ENCODE results near the gene RTRAF.

Gene RTRAF

DNA sequence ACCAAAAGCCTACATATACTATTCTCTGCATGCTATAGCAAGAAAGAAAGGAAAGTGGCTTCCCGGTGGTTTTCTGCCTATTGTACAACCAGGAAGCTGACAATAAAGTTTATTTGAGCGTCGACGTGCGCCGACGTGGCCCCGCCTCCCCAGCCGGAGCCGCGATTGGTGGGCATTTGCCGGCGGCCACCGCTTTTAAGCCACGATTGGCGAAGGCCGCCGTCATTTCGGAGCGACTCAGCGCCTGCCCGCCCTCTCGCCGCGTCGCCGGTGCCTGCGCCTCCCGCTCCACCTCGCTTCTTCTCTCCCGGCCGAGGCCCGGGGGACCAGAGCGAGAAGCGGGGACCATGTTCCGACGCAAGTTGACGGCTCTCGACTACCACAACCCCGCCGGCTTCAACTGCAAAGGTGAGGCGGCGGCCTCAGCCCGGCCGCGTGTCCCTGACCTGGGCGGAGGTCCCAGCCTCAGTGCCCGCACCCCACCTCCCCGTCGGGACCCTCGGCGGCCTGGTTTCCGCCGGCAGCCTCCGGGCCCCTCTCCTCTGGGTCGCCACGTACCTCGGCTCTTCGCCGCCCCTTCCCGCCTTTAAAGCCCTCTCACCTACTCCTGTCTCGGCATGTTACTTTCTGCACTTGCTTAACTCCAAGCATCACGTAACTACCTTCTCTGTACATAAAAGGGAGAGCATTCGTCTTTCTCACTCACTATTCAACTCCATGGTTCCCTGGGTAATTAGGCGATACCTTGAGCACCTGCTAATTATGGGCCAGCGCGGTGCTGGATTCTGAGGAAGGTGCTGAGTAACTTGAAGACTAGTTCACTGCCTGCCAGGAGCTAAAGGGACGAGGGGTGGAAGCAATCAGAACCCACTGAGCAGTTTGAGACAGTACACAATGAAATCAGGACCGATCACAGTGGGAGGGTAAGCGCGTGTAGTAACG, at the start of gene RTRAF:
RTRAF (plus strand) TSS at position 254 of the 942 bp plus-strand sequence; CDS start at position 348, 94 bp downstream.
- DNase-seq = peak; percentile 91

GRCh38 chr14:51939755-51940301, 49.5 kb upstream of the RTRAF start:
- DNase-seq = no peak

GRCh38 chr14:51942971-51943370, 46.4 kb upstream of the RTRAF start:
- no peak for DNase-seq

- no peak for DNase-seq
Observed at GRCh38 chr14:51950007-51950406, 39.3 kb upstream of the RTRAF start.

DNA sequence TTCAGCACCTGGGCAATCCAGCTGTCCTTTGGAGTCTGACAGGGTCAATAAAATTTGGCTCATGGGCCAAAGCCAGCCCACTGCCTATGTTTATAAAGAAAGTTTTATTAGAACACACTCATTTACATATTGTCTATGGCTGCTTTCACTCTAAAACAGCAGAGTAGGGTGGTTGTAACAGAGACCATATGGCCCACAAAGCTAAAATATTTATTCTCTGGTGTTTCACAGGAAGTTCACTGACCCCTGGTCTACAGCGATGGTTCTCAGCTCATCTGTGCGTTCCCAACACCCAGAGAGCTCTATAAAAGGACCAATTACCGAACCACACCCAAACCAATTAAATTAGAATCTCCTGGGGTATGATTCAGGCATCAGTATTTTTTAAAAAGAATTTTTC, 37.7 kb upstream of the RTRAF start:
- DNase-seq = no peak

GRCh38 chr14:51954031-51954430, 35.3 kb upstream of the RTRAF start:
- DNase-seq = no peak

GRCh38 chr14:51954657-51955056, 34.7 kb upstream of the RTRAF start:
- DNase-seq = no peak

DNA sequence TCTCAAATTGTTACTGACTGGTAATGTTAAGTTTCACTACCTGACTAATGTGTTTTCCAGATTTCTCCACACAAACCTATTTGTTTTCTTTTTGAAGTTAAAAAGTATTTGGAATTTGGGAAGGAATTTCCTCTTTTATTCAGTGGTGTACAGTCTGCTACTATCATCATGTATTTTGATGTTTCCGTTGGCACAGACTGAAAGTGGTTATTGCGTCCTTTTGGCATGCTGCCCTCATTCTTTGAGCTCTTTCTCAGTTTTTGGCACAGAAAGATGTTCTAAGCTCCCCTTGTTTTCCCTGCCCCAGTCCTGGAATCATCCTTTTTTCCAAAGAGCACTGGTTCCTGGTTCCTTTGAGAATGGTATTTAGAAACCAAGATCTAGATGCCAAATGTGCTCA, 31.4 kb upstream of the RTRAF start:
- DNase-seq = no peak

GRCh38 chr14:51959928-51960327, 29.4 kb upstream of the RTRAF start:
- no peak for DNase-seq

GRCh38 chr14:51960866-51961265, 28.5 kb upstream of the RTRAF start:
- DNase-seq = no peak

DNA sequence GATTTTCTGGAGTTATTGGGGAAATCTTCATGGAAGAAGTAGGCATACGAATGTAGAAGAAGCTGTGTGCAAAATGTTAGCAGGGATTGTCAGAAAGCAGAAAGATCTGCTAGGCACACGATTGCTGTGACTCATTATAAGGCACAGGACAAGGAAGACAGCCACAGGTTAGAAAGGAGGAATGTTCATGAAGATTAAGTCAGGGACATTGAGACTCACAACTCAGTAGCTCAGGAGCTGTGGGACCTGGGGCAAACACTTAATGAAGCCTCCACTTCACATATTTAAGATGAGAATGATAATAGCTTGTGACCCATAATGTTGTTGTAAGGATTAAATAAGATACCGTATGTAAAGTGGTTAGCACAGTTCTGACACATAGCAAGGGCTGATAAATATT, 26.6 kb upstream of the RTRAF start:
- no peak for DNase-seq

- no peak for DNase-seq
Observed at GRCh38 chr14:51963286-51963685, 26.1 kb upstream of the RTRAF start.

DNA sequence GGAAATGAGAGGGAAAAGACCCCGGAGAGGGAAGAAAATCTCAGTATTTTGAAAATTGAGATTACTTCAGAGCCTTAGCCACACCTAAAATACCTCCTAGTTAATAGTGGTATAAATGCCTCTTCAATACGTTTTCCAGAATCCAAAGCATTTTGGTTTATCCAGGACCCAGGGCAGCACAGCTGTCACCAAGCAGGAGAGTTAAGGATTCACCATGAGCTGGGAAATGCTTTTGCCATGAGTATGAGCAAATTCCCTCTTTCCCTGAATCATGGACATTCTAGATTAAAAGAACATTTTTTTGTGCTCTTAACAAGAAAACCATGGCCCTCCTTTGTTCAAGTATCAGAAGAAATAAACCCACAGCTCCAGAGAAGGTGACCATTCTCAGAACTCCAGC, 21.8 kb upstream of the RTRAF start:
- DNase-seq = no peak

DNA sequence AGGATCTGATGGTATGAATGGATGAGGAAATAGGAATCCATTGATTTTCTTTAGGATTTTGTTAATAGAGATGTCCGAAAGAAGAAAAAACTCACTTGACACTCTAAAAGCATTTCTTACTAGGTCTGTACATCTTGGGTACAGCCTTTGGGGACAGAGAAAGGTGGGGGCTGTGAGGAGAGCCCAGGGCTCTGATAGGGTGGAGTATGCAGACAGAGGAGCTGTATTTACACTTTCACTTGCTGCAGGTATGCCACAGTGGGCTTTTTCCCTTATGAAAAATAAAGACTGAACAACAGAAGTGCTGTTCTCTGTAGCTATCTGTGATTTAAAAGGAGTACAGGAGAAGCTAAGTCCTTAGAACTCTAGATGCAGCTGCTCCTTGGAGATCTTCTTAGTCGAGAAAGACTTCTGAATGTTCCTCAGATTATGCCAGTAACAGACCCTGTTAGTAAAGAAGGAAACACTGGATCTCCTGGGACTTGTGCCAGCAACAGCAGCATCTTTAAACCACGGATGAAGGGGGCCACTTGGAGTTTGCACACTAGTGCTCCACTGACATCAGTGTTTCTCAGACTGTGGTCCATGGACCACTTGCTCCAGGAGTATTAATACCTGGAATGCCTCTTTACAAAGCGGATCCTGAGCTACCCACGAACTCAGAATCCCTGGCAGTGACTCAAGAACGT, 19.4 kb upstream of the RTRAF start:
- no peak for DNase-seq

GRCh38 chr14:51972566-51972965, 16.8 kb upstream of the RTRAF start:
- no peak for DNase-seq

DNA sequence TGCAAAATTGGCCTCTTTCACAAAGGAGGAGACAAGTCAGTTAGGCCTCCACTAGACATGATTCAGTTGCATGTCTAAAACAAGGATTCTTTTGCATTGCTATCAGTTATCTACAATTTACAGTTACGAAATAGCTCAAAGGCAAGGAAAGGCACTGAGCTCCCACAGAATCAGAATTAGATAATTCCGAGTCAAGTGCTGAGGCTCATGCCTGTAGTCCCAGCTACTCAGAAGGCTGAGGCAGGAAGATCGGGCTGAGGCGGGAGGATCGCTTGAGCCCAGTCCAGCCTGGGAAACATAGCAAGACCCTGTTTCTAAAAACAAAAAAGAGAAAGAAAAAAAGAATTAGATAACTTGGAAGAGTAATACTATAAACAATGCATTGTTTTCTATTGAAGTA, 12.3 kb upstream of the RTRAF start:
- no peak for DNase-seq

GRCh38 chr14:51978681-51979085, 10.7 kb upstream of the RTRAF start:
- no peak for DNase-seq

GRCh38 chr14:51979088-51979709, 10.1 kb upstream of the RTRAF start:
- peak; percentile 60 for DNase-seq

DNA sequence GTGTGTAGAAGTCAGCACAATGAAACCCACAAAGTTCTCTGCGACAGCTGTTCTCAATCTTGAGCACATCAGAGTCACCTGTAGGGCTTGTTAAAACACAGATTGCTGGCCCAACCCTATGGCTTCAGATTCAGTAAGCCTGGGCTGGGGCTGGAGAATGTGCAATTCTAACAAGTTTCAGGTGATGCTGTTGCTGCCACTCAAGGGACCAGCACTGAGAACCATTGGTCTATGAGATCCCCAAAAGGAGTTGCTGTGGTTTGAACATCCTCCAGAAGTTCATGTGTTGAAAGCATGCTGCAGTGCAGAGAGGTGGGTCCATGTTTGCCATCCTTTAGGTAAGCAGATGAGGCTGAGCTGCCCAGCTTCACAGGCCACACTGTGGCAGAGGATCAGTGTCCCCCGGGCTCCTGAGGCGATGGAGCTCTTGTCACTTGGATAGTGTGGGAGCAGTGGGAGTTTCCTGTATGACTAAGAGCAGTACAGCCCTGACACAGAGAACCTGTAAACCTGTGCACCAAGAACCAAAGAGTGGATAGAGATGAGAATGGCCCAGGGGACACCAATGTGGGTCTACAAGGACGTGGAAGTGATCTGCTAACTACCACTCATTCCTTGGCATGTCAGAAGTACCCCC, 8.0 kb upstream of the RTRAF start:
- no peak for DNase-seq

DNA sequence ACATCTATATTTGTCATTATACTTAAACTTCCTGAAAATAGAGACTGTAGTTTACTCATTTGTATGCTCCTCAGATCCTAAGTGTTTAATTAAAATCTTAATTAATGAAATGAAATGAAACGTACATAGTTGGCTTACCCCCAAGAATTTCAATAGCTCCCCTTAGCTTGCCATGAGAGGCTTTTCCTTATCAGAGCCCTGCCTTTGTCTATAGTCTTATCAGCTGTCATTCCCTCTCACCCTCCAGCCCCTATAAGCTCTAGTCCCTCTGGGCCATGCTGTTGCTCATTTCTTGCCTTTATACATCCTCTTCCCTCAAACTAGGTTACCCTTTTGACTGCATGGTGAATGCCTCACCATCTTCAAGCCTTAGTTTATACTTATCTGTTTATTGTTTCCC, 1.1 kb upstream of the RTRAF start:
- DNase-seq = no peak

DNA sequence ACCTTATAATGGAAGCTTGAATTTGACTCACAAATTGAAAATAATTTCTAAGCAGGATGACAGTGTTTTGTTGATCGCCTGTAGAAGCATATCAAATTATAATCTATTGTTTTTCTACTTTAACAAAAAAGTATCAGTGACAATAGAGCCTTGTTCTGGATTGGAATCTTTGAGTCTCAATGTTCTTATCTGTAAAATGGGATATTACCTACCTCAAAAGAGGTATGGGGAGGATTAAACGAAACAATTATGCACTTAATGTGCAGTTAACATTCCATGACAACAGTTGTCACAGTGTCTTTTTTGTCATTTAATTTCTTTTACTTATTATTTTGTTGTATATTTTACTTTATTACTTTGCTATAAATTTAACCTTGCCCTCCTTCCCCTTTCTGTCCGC, 1.1 kb downstream of the RTRAF start:
- DNase-seq = no peak

DNA sequence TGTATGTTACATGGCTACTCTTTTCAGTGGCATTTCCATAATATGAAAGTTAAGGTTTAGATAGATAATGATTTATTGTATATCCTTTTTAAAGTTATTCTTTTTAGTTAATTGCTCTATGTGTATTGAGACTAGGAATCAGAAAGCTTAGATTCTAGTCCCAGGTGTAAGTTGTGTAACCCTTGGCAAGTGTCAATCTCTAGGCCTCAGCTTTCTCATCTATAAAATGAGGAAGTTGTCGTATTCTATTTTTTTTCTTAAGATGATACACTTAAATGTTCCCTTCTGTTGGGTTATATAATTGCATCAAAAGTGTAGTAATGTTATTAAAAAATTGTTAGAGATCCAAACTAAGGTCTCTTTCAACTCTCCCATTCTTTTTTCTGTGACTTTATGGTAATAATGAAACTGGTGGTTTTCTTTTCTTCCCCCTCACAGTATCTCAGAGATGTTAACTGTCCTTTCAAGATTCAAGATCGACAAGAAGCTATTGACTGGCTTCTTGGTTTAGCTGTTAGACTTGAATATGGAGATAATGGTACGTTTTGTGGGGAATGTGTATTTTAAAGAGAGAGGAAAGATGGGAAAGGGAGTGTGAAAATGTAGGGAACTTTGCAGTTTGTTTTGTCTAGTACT, 4.1 kb downstream of the RTRAF start:
- no peak for DNase-seq

Data from NCI-H1694 treated with DMSO at 0.1 percent for 48 hours (cell line).